ENCODE data around the gene ERC2. TPM values are rescaled to one million over a fixed set of nuclear protein-coding genes. Genes with fewer than 3 reads are reported as not detected.

ERC2 gene
- total and polyA plus RNA-seq, 8 donors: 1.2 to 4.8 (median 2.3) TPM

DNA sequence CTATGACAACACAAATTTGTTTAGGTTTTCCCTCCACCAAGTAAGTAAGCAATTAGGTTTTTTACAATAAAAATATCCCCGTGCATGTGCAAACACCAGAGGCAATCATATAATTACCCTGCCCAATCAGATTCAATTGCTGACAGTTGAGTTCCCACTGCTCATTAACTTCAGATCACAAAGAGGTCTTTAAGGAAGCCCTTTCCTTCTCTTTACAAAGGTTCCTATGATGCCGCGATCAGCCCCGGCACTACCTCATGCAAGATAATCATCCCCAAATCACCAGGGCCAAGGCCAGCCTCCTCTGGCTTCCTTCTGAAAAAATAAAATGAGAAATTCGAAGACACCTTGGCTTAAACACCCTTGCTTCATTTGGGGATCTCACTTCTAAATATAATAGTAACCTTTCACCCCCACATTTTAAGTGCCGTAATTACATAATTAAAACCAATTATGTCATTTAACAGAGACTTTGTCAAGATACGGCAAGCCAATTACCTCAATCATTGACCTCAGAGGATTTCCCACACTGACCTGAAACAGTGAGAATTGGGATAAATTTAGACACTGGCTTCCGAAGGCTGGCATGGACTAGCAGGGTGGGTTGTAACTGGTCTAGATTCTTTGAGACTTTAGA is 859.8 kb downstream of the ERC2 start:
- peaks cover 0 to 8% (median 0%) of the 10 kb centered on the region in 3 donors for H3K4me1 ChIP-seq
- TF ChIP-seq, protein P1, sequence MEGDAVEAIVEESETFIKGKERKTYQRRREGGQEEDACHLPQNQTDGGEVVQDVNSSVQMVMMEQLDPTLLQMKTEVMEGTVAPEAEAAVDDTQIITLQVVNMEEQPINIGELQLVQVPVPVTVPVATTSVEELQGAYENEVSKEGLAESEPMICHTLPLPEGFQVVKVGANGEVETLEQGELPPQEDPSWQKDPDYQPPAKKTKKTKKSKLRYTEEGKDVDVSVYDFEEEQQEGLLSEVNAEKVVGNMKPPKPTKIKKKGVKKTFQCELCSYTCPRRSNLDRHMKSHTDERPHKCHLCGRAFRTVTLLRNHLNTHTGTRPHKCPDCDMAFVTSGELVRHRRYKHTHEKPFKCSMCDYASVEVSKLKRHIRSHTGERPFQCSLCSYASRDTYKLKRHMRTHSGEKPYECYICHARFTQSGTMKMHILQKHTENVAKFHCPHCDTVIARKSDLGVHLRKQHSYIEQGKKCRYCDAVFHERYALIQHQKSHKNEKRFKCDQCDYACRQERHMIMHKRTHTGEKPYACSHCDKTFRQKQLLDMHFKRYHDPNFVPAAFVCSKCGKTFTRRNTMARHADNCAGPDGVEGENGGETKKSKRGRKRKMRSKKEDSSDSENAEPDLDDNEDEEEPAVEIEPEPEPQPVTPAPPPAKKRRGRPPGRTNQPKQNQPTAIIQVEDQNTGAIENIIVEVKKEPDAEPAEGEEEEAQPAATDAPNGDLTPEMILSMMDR (IDR thresholded peaks at IDR 0.05): no peak
- H3K9me3 ChIP-seq: no peaks in the 10 kb centered on the region
- DNase-seq (no peak), ATAC-seq (no peak), FAIRE-seq (no peak)
- WGBS, 2 donors: 75 to 79% methylated on average over 8 of the region's 8 CpGs
- H3K4me3 ChIP-seq: no peak overlapping the region
- H3K36me3 ChIP-seq: no peaks in the 10 kb centered on the region
- H3K27ac ChIP-seq: no peak overlapping the region
- H3K27me3 ChIP-seq: no peaks in the 10 kb centered on the region
- intact Hi-C loops (cut with DNase I): no loop called here

DNA sequence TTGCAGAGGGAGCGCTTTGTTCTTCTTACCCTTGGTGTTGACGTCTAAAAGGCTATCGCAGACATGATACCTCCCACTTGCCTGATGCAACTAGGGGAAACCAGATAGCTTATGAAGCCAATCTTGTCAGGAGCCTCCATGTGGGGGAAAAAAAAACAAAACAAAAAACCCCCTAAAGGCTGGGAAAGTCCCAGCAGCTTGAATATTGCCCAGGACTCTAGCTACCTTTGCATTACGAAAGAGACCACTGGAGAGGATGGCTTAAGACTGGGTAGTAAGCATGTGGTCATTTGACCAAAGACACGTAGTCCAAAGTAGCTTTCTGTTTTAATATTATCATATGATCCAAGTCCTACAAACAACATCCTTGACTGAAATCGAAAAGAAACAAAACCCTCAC is 860.4 kb downstream of the ERC2 start:
- intact Hi-C loops (cut with DNase I): no loop called here
- no peaks in the 10 kb centered on the region for H3K9me3 ChIP-seq
- TF ChIP-seq, protein P1 (IDR thresholded peaks at IDR 0.05): no peak
- FAIRE-seq (no peak), ATAC-seq (no peak), DNase-seq (no peak)
- no peak overlapping the region for H3K4me3 ChIP-seq
- H3K4me1 ChIP-seq: peaks cover 0 to 8% (median 0%) of the 10 kb centered on the region in 3 donors
- no peaks in the 10 kb centered on the region for H3K36me3 ChIP-seq
- no peak overlapping the region for H3K27ac ChIP-seq
- no peaks in the 10 kb centered on the region for H3K27me3 ChIP-seq
- 92 to 93% methylated on average over 6 of the region's 6 CpGs for WGBS, 2 donors

DNA sequence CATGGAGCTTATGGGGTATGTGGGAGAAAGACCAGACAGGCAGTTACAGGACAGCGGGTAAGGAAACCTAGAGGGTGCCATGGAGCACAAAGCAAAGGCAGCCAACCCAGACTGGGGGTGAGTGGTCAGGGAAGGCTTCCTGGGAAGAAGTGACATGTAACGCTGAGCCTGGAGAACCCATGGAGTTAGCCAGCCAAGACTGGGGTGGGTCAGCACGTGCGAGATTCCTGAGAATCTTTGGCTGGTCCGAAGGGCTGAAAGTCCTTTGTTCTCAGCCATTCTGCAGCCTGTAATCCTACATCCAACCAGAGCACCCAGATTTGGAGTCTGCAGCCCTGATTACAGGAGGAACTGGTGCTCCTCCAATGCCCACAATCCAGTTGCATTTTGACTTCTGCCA is 861.1 kb downstream of the ERC2 start:
- Histone ChIP-seq H3K4me3 (no peak overlapping the region), H3K27ac (no peak overlapping the region), H3K9me3 (no peaks in the 10 kb centered on the region), H3K36me3 (no peaks in the 10 kb centered on the region), H3K4me1 (peaks cover 0 to 3% (median 0%) of the 10 kb centered on the region in 3 donors), H3K27me3 (no peaks in the 10 kb centered on the region)
- FAIRE-seq (no peak), ATAC-seq (no peak), DNase-seq (no peak)
- TF ChIP-seq, protein P1 (IDR thresholded peaks at IDR 0.05): no peak
- intact Hi-C loops (cut with DNase I): no loop called here
- 77 to 80% methylated on average over 5 of the region's 5 CpGs for WGBS, 2 donors

DNA sequence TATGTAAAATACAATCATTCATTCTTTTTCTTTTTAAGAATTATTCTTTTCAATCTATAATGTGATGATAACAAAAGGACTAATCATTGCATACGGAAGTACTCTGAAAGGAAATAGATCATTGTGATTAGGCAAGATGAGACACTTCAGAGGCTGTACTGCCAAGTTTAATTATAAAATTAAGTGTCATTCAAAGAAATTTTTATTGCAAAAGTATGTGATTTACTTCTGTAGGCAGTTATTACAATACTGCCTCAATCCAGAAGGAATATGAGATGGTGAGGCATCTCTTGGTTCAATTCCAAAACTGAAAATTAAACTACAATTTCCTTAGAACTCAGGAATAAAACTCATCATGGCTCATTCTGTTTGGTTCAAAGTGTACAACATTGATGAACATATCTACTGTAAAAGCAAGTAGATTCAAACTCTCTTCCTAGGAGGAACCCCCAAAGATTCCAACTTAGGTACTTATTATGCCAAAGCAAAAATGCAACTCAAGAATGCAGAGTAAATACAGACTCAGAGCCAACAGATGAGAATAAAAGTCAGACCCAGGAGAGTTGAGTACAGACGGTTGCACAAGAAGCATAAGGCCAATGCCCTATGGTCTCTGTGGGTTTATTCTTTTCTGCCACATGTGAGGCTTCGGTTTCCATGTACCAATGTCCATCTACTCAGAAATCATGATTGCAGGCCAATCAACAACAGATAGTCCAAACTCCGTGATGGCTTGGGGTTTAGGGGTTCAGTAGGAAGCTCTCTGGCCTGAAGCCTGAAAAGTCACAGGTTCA is 862.6 kb downstream of the ERC2 start:
- H3K27me3 ChIP-seq: no peaks in the 10 kb centered on the region
- no peaks in the 10 kb centered on the region for H3K36me3 ChIP-seq
- whole genome bisulfite sequencing, 2 donors: 88 to 92% methylated on average over 4 of the region's 4 CpGs
- TF ChIP-seq, protein P1 (IDR thresholded peaks at IDR 0.05): no peak
- no peak for FAIRE-seq
- H3K27ac ChIP-seq: no peak overlapping the region
- ATAC-seq: no peak
- DNase-seq: no peak
- no peaks in the 10 kb centered on the region for H3K9me3 ChIP-seq
- H3K4me3 ChIP-seq: no peak overlapping the region
- H3K4me1 ChIP-seq: no peaks in the 10 kb centered on the region
- intact Hi-C loops (cut with DNase I): no loop called here

DNA sequence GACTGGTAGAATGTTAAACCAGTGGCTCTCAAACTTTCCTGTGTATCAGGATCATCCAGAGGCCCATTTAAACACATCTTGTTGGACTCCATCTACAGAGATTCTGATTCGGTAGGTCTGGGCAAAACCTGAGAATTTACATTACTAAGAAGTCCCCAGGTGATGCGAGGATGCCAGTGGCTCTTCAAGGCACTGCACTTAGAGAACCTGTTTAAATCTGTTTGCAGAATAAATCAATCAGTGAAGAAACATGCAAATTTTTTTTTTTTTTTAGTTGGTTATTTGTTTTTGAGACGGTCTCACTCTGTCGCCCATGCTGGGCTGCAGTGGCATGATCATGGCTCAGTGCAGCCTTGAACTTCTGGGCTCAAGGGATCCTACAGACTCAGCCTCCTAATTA is 863.4 kb downstream of the ERC2 start:
- WGBS, 2 donors: 91 to 94% methylated on average over 4 of the region's 4 CpGs

More for the DNA sequence above, 863.4 kb downstream of the ERC2 start:
- intact Hi-C loops (cut with DNase I): no loop called here
- ATAC-seq (no peak), FAIRE-seq (no peak), DNase-seq (no peak)
- H3K27me3 ChIP-seq: no peaks in the 10 kb centered on the region
- no peak overlapping the region for H3K4me3 ChIP-seq
- H3K36me3 ChIP-seq: no peaks in the 10 kb centered on the region
- no peaks in the 10 kb centered on the region for H3K4me1 ChIP-seq
- TF ChIP-seq, protein P1 (IDR thresholded peaks at IDR 0.05): no peak
- no peaks in the 10 kb centered on the region for H3K9me3 ChIP-seq
- no peak overlapping the region for H3K27ac ChIP-seq
